Activated CD4-positive, alpha-beta T cell treated with anti-CD3 and anti-CD28 coated beads, Interleukin-2, amount 50 U/mL, for 4 hours (primary cell): ENCODE data around the gene DST.

Source experiments
- DNase-seq, 2 experiments: peaks; one replicate each; pipeline ENCODE4 v3.0.0-alpha.2; 2020

DST gene

DNA sequence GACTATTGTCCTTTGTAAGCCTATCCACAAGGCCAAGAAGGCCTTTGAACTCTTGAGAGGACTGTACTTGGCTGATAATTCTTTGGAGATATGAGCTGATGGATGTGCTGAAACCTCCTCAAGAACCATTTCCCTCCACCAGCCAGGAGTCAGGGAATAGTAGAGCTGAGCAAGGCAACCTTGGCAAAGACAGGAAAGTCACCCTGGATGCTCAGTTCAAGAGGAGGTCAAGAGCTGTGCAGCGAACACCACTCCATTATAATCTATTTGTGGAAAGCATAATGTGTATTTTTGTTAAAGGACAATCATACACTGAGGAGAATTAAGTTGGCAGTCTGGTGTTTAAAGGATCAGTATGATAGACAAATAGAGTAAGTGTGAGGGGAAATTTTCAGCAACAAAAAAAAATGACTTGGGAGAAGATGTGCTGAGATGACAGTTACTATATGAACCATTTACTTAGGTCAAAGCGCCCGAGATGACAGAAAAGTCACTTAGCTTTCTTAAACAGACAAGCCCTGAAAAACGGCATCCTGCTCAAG is 218.1 kb downstream of the DST start:
- no peak for DNase-seq

DNA sequence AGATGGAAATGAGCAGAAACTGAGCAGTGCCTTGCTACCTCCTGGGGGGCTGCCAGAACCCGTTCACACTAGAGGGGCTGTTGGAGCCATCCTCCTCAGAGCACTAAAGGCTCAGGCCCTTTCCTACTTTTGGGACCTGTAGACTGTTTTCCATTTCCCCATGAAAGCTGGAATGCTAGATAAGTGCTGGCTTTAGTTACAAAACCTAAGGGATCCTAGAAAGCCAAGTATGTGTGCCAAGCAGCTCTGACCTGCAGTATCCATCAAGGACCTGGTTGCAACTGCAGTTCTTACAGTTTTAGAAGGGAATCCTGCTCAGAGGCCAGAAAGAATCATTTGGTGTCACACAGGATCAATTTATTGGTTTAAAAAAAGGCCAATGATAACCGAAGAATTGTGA is 218.6 kb downstream of the DST start:
- no peak for DNase-seq

DNA sequence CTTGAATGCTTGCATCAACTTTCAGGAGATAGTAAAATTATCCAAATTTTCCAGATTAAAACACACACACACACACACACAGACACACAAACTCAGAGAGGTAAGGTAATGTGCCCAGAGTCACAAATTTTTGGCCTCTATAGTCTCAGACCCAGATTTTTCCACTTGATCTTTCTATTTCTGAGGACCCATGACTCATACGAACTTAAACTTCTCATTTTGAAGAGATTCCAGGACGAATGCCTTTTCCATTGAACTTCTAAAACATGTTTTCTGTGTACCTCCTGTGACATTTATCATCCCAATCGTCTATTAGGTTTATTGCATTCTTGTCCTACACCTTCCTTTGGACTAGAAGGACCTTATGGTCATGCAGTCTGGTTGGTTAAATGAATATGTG is 222.4 kb downstream of the DST start:
- no peak for DNase-seq

- DNase-seq: no peak
Measured at GRCh38 chr6:56419191-56419590, 223.5 kb downstream of the DST start.

GRCh38 chr6:56417823-56418222 is 224.9 kb downstream of the DST start:
- no peak for DNase-seq

DNA sequence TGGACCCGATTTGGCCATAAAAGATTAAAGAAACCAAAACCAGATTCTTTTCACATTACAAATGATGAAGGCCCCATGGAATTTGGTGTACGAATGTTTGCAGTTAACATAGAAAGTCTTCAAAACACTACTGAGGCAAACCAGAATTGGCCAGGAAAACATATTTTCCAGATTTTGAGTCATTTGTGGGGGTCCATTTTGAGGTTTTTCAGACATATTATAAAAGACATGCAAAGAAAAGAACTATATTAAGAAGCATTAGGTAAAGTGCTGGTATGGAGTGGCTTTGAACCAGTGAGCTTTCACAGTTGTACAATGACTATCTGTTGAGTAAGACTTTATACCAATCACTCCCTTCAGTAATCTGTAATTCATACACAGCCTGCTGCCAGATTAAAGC is 226.4 kb downstream of the DST start:
- DNase-seq: no peak

DNA sequence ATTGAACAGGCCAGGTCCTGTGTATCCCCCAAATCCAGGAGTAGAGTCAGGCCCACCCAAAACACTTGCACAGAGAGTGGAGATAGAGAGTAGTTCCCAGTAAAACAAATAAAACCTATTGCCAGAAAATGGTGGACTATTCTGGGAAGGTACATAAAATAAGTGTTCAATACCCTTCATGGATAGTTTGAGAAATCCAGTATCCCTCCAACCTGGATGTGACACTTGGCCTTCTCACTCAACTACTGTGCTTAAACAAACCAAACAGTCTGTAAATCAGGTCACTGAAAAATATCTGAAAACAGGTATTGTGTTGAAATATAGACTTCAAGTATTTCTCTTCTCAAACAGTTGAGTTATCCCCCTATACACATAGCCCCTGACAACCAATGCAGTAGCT is 233.7 kb downstream of the DST start:
- DNase-seq: no peak
